Stimulated activated CD8-positive, alpha-beta memory T cell treated with anti-CD3 and anti-CD28 coated beads, Interleukin-4, amount 100 ng/mL, for 4 hours (primary cell): ENCODE data around the gene C8G.

Experiments
- DNase-seq, 2 donors: peaks; one replicate each; pipeline ENCODE4 v3.0.0-alpha.2; 2020; ENCODE audit warnings: low read depth in 2 of 2, low spot score in 1 of 2

The C8G gene

DNA sequence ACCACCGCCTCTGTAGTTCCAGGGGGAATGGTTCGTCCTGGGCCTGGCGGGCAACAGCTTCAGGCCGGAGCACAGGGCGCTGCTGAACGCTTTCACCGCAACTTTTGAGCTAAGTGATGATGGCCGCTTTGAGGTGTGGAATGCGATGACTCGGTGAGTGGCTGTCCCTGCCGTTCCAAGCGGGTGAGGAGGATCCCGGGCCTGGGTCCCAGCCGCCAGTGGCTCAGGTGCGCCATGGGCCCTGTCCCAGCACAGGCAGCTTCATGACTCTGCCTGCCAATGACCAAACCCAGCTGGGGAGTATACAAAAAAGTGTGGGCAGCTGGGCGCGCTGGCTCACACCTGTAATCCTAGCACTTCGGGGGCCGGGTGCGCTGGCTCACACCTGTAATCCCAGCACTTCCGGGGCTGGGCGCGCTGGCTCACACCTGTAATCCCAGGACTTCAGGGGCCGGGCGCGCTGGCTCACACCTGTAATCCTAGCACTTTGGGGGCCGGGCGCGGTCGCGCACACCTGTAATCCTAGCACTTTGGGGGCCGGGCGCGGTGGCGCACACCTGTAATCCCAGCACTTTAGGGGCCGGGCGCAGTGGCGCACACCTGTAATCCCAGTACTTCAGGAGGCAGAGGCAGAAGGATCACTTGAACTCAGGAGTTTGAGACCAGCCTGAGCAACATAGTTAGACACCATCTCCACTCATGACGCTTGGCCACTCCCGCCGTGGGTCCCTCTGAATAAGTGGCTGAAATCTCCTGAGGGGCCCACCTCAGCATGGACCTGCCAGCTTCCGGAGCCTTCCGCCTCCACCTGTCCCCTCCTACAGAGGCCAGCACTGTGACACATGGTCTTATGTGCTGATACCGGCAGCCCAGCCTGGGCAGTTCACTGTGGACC, 8.1 kb downstream of the C8G start:
- no peak for DNase-seq

DNA sequence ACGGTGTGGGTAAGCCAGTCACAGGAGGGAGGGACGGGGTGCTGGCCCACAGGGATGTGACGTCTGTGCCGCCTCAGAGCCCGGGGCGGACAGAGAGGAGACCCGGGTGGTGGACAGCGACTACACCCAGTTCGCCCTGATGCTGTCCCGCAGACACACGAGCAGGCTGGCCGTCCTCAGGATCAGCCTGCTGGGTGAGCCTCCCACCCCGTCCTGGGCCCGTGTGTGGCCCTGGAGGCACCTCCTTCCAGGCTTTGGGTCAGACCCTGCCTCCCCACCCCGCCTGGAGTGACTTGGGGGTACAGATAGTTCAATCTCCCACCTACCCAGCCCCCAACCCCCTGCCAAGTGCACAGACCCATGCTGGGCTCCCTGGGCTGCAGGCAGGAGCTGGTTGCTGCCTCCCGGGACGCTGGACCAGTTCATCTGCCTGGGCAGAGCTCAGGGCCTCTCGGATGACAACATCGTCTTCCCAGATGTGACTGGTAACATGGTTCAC, 8.8 kb downstream of the C8G start:
- no peak for DNase-seq

DNA sequence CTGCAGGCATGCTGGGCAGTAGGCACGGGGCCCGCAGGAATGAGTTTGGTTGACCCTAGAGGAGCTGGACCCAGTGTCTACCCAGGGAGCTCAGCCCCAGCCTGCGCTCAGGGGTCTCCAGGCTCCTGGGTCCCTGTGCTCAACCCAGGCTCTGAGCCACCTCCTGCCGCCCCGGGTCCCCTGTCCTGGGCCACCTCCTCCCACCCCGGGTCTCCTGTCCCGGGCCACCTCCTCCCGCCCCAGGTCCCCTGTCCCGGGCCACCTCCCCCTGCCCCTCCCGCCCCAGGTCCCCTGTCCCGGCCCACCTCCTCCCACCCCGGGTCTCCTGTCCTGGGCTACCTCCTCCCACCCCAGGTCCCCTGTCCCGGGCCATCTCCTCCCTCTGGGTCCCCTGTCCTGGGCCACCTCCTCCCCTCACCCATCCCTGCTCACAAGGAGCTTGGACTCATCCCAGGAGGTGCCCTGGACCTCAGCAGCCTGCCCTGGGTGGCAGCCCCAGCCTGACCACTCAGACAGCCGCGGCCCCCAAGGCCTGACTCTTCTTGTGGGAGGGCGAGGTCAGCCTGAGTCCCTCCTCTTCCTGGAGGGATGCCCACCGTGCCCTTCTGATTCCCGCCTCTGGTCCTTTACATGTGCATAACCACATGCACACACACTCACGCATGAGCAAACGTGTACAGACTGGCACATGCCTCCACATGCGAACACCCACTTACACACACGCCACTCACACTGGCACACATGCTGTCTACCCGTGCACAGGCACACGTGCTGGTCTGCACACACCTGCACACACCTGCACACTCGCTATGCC, 9.4 kb downstream of the C8G start:
- DNase-seq = no peak

DNA sequence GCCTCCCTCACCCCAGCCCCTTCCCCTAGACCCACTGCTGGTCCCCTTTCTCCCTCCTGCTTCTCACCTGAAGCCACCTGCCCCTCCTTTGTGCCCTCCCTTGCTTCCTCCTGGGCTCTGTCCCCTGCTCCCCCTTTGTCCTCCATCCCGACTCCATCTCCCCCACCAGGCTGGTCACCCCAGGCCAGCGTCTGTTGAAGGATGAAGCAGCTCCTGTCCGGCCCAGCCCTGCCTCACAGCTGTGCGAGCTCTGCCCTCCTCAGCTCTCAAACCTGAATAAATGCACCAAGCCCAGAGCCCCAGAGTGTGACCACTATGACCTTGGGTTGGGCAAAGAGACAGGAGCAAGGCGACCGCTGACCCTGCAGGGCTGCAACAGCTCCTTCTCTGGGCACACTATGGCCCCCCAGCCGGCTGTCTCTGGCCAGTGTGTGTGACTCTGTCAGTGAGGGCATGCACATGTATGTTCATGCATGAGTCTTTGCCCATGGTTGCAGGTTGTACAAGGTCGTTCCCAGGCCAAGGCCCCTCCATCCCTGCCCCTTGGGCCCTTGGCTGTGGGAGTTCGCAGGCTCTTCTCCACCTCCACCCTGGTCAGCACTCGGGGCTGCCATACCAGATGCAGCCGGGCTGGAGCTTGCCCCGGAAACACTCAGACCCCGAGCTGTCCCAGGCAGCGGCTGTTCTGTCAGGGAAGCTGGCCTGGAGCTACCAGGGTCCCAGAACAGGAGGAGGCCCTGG, 10.3 kb downstream of the C8G start:
- no peak for DNase-seq

DNA sequence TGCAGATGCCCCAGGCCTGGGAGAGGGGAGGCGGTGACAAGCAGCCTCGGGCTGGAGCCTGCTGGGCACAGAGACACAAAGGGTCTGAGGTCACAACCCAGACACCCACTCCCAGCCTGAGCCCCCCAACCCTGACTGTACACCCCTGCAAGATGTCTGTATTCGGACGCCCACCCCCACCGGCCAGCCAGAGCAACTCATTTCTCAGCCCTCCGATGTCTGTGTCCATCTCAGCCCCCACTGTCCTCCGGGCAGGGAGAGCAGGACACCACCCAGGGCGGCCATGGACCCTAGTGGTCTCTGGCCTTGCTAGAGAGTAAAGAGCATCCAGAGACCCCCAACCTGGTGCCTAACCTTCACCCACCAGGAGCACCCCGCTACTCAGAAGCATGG, 10.9 kb downstream of the C8G start:
- DNase-seq = no peak

DNA sequence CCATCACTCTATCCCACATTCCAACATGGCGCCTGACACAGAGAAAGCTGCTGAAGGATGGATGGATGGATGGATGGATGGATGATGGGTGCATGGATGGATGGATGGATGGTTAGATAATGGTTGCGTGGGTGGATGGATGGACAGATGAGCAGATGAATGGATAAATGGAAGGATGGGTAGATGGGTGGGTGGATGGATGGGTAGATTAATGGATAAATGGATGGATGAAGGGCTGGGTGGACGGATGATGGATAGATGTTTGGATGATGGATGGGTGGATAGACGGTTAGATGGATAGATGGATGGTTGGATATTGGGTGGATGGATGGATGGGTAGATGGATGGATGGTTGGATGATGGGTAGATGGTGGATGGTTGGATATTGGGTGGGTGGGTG, 11.6 kb downstream of the C8G start:
- no peak for DNase-seq

DNA sequence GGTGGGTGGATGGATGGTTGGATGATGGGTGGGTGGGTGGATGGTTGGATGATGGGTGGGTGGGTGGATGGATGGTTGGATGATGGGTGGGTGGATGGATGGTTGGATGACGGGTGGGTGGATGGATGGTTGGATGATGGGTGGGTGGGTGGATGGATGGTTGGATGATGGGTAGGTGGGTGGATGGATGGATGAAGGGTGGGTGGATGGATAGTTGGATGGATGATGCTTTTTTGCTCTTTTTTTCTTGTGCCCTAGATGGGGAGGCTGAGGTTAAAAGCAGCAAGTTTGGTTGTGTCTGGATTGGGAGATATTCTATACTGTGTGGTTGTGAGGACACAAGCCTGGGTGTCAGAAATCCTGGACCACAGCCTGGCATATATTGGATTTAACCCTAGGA, 12.4 kb downstream of the C8G start:
- no peak for DNase-seq

DNA sequence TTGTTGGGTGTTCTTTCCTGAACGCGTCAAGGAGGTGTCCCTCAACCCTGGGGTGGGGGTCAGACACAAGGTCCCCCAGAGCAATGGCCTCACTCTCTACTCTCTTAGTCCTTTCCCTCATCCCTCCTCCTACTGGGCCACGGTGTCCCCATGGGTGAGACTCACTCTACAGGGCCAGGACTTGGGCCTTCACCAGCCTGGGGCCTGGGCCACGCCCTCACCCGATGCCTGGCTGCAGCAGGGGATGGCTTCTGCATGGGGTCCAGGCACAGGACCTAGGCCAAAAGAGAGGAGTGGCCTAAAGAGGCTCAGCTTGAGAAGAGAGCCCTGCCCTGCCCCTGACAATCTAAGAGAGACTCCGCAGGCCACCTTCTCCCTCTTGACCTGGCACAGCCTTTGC, 12.9 kb downstream of the C8G start:
- DNase-seq = no peak

DNA sequence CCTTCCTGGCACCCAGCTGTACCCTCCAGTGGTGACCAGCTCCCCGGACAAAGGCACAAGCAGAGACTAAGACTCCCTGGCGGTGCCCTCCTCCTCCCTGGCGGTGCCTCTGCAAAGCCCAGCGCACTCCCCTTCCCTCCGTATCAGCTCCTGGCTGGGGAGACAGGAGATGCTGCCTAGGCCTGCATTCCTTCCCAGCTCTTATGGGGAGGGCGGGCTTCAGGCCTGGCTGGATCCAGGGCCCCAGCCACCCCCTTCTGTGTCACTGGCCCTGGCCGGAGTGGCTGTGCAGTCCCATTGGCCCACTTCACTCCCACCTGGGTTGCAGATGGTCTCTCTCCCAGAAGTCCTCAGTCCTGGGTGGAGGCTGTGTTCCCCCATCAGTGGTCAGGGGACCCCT, 13.4 kb downstream of the C8G start:
- DNase-seq = no peak

DNA sequence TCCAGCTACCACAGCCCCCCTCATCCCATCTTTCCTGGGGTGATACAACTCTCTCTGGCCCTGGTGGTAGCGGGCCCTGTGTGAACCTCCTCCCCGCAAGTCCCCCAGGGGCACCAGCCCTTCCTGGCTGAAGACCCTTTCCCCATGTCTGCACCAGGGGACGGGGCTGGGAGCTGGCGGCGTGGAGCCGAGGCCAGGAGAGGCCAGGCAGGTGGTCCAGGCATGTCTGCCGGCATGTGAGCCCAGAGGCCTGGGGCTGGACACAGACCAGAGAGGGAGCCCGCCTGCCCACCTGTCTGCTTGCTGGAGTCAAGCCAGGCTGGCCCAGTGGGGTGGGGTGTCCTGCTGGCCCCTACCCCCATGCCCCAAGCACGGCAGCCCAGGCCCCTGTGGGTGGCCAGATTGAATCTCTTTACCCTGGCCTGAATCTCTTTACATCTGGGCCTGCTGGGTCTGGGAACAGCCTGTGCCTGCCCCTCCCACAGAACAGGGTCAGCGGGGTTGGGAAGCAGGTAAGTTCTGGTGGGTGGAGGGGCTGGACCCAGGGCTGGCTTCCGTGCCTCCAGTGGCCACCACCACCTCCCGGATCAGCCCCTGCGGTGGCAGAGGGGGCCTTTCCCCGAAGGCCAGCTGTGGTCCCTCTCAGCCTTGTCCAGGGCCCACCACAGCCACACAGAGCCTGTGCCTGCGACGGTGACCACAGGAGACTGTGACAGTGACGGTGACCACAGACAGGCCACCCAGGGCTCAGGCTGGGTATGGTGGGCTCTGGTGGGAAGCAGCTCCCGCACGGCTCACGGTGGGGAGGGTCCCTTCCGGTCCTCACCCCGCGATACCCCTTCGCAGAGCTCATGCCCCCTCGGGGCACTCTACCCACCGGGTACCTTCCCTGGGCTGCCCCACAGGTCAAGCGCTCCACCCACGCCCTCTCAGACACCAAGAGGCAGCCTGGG, 14.1 kb downstream of the C8G start:
- DNase-seq = no peak

DNA sequence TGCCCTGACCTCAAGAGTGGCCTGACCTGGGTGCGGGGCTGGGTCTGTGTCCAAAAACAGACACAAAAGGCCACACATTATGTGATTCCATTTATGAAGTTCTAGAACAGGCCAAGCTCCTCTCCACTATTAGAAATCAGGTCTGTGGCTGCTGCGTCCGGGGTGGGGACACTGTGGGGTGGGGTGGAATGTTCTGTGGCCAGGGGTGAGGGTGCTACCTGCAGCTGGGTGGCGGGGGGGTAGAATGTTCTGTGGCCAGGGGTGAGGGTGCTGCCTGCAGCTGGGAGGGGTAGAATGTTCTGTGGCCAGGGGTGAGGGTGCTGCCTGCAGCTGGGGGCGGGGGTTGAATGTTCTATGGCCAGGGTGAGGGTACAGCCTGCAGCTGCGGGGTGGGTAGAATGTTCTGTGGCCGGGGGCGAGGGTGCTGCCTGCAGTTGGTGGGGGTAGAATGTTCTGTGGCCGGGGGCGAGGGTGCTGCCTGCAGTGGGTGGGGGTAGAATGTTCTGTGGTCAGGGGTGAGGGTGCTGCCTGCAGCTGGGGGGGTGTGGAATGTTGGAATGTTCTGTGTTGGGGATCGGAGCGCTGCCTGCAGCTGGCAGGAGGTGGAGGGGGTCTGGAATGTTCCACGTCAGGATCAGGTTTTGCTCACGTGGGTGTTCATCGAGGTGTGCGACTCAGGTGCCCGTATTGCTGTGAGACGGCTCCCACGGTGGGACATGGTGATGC, 15.3 kb downstream of the C8G start:
- DNase-seq = no peak

DNA sequence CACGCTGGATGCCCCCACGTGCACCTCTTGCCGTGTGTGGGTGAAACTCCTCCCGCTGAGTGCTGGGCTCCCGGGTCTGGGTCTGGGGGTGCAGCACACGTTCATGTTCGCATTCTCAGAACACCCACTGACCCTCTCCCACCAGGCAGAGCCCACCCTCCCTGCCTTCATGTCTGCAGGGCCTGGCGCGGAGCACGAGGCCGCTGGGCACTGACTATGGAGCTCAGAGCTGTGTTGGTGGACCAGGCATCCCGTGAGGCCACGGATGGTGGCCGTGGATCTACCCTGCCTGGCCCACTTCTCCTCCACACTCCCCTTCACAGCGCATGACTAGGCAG, 15.9 kb downstream of the C8G start:
- no peak for DNase-seq

DNA sequence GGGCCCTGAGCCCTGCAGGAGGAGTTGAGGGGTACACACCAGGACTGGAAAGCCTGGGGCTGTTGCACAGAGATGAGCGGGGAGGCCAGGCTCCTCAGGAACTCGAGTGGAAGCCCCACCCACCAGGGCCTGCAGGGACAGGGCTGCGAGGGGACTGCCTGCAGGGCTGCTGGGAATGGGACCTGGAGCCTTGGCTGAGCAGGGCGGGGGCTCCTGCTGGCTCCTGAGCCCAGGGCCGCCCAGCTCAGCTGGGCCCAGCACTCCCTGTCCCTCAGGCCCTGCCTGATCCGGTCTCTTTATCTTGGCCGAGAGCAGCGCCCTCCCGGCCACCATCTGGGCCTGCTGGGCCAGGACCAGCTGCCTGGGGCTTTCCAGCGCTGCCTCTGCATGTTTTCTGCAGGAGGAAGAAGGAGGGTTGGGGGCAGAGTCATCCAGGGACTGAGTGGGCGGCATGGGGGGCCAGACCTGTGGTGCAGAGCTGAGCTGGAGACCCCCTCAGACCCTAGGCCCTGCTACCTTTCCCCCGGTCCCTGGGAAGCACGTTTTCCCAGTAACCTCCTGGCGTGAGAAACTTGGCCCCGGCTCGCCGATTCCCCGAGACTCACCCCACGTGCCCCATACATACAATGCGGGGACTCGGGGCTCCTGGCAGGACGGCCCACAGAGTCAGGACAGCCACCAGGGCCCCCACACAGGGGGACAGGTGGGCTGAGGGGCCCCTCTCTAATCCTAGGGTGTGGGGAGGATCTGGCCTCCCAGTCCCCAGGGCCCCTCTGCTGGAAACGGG, 16.4 kb downstream of the C8G start:
- no peak for DNase-seq

DNA sequence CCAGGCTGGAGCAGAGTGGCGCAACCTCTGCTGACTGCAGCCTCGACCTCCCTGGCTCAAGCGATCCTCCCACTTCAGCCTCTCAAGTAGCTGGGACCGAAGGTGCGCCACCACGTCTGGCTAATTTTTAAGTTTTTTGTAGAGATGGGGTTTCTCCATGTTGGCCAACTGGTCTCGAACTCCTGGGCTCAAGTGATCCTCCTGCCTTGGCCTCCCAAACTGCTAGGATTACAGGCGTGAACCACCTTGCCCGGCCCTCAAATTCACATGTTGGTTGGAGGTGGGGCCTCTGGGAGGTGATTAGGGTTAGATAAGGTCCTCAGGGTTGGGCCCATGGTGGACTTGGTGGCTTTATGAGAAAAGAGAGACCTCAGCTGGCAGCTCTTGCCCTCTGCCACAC, 17.1 kb downstream of the C8G start:
- no peak for DNase-seq

DNA sequence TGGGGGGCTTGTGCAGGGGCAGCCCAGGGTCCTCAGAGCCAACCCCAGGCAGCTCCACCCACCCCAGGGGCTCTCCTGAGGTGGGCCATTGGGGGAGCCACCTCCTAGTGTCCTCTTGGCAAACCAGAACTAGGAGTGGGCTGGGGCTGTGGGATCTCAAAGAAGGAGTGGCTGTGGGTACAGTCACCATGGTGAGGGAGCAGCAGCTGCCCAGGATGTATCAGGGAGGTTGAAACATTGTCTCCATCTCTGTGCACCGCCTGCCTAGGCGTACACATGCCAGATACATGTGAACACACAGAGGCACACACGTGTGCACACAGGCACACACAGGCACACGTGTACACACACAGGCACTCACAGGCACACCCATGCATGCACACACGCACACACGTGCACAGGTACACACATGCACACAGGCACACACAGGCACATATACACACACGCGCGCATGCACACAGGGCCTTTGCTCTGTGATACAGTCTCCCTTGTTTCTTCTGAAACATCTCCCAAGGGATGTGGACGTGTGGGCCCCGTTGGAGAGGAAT, 17.7 kb downstream of the C8G start:
- DNase-seq = no peak

DNA sequence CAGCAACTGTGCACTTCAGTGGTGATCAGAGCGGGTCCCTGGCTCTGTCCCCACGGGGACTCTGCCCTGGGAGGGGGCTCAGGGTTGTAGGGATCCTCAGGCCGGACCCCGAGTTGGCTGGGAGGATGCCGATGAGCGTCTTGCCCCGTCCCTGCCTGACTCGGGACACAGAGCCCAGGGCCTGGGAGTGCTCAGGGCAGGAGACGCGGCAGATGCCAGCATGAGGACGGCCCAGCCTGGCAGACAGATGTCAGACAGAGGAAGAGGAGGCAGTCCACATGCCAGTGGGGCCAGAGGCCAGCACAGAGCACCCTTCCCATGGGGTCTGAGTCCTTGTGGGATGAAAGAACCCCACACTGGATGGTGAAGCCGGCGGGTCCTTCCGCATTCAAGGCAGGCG, 18.3 kb downstream of the C8G start:
- no peak for DNase-seq

DNA sequence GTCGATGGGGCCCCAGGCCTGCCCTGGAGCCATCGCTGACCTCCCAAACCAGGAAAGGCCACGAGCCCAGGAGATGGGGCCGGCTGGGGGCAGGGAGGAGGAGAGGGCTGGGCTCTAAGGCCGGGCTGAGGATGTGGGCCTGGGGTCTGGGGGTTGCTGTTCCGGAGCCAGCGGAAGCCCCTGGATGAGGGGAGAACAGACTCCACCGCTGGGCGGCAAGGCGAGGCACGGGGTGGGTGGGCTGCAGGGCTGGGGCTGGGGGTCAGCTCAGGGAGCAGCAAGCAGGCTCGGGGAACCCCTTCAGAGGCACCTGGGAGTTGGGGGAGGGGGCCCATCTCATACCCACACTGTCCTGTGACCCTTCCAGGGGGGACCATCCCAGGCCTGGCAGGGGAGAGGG, 18.7 kb downstream of the C8G start:
- no peak for DNase-seq

DNA sequence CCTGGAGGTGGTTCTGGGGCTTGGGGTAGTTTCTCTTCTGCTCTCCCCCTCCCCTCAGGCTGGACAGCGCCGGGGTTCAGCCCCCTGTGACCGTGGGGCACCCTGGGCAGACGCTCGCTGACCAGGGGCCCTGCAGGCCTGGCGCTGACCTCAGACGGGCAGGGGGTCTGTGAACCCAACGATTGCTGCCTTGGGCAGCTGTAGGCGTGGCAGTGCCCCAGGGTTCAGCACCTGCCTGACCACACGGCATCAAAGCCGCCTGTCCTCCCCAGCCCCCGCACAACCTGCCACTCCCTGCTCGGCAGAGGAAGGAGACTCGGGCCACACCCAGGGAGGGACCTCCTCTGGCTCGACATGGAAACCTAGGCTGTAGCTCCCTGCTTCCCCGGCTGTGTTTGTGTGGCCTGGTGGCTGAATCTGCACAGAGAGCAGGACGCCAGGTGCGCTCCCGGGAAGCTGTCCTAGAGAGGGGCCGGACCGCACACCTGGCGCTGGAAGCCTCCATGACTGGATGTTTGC, 19.2 kb downstream of the C8G start:
- DNase-seq = no peak
